ENCODE measurements around the gene PATZ1. TPM values are rescaled to one million over a fixed set of nuclear protein-coding genes. Genes with fewer than 3 reads are reported as not detected.

The PATZ1 gene
- total and polyA plus RNA-seq, 2 donors (not counting 3 experiments of a cell fraction or from before 2014, with no cell fraction given) = 19.7 to 23.7 TPM

DNA sequence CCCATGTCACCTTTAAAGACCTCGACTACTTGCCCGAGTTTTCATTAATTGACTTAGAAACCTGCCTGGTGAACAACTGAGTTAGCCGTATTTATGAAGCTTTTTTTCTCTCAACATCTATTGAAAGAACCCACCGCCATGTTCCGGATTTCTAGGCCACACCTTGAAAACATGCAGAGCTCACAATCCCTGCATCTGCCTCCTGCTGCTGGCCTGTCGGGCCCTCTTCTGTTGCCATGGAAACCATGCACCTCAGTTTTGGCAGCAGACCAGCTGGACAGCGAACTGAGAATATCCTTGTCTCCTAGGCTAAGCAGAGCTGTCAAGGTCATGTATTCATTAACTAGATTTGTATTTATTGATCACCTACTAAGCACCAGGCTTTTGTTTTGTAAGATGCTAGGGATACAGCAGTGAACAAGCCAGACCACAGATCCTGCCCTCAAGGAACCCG is 4.3 kb upstream of the PATZ1 start:
- intact Hi-C loops (cut with micrococcal nuclease) = no loop called here
- Histone ChIP-seq H3K79me2 (ENCODE audit: control insufficient read depth, insufficient read depth, low read length) (peaks cover 3% of the 10 kb centered on the region), H4K20me1 (replicated peaks; ENCODE audit: control insufficient read depth, extremely low read depth, insufficient read depth, low read length) (no peaks in the 10 kb centered on the region), H3K27me3 (ENCODE audit: control insufficient read depth in 2 of 2, insufficient read depth in 2 of 2, low read length in 2 of 2) (peaks cover 2 to 5% of the 10 kb centered on the region in 2 experiments), H3K4me2 (ENCODE audit: insufficient read depth, low read length) (no peak overlapping the region), H3K4me3 (replicated peaks in 1 of 3; ENCODE audit: insufficient read depth in 1 of 3, low read depth in 1 of 3, low read length in 3 of 3) (no peak overlapping the region), H2AFZ (ENCODE audit: low read depth, low read length) (no peak overlapping the region), H3K36me3 (ENCODE audit: control insufficient read depth in 2 of 2, extremely low read depth in 1 of 2, insufficient read depth in 2 of 2, low read length in 2 of 2) (no peaks in the 10 kb centered on the region), H3K9me3 (replicated peaks; ENCODE audit: control insufficient read depth, insufficient read depth, low read length) (no peaks in the 10 kb centered on the region), H3K9ac (replicated peaks; ENCODE audit: extremely low read depth, insufficient read depth, low read length) (no peak overlapping the region), H3K27ac (ENCODE audit: insufficient read depth, low read depth, low read length) (no peak overlapping the region), H3K4me1 (ENCODE audit: control insufficient read depth, extremely low read depth, insufficient read depth, low read length) (peaks cover 12% of the 10 kb centered on the region), H3K9me1 (replicated peaks; ENCODE audit: control insufficient read depth, extremely low read depth, insufficient read depth, low read length) (no peaks in the 10 kb centered on the region)
- dilution Hi-C loops (cut with MboI; ENCODE audit: extremely low pct_ligation_motif_present, low sequenced_read_pairs) = no loop called here
- POLR2A ChIA-PET = no interaction called here
- no peak for TF ChIP-seq FOS (IDR thresholded peaks at IDR 0.05; ENCODE audit: borderline replicate concordance, insufficient read depth, low read length)
- TF ChIP-seq, protein P1, sequence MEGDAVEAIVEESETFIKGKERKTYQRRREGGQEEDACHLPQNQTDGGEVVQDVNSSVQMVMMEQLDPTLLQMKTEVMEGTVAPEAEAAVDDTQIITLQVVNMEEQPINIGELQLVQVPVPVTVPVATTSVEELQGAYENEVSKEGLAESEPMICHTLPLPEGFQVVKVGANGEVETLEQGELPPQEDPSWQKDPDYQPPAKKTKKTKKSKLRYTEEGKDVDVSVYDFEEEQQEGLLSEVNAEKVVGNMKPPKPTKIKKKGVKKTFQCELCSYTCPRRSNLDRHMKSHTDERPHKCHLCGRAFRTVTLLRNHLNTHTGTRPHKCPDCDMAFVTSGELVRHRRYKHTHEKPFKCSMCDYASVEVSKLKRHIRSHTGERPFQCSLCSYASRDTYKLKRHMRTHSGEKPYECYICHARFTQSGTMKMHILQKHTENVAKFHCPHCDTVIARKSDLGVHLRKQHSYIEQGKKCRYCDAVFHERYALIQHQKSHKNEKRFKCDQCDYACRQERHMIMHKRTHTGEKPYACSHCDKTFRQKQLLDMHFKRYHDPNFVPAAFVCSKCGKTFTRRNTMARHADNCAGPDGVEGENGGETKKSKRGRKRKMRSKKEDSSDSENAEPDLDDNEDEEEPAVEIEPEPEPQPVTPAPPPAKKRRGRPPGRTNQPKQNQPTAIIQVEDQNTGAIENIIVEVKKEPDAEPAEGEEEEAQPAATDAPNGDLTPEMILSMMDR (IDR thresholded peaks at IDR 0.05; ENCODE audit: extremely low read depth in 1 of 2, insufficient read depth in 1 of 2, low read depth in 1 of 2, low read length in 2 of 2) = no peak
- TF ChIP-seq GATA2 (IDR thresholded peaks at IDR 0.05; ENCODE audit: insufficient read depth, insufficient read length, low read depth, low read length) = no peak
- no peak for TF ChIP-seq MYC (IDR thresholded peaks at IDR 0.05; ENCODE audit: low read depth, low read length)
- TF ChIP-seq EZH2 (IDR thresholded peaks at IDR 0.05; ENCODE audit: borderline replicate concordance, low read depth, low read length, severe bottlenecking) = no peak
- TF ChIP-seq, protein P2, sequence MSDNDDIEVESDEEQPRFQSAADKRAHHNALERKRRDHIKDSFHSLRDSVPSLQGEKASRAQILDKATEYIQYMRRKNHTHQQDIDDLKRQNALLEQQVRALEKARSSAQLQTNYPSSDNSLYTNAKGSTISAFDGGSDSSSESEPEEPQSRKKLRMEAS (IDR thresholded peaks at IDR 0.05; ENCODE audit: insufficient read depth, insufficient read length) = no peak
- no peak for TF ChIP-seq JUN (IDR thresholded peaks at IDR 0.05; ENCODE audit: borderline replicate concordance, insufficient read depth, insufficient read length, low read depth)
- TF ChIP-seq POLR2A (IDR thresholded peaks at IDR 0.05; ENCODE audit: low read depth, low read length) = no peak
- TF ChIP-seq POLR2AphosphoS5 (IDR thresholded peaks at IDR 0.05; ENCODE audit: insufficient read depth, low read depth, low read length) = no peak
- FAIRE-seq = no peak
- no peak for DNase-seq (ENCODE audit: low read depth, low spot score)
- no TSS peak for BruUV-seq (replicated peaks)
- CTCF ChIA-PET = no interaction called here
